HG03097 (cell line): ENCODE data around the gene LOXHD1.

Experiments used
- ATAC-seq: cut with Tn5 transposase; IDR thresholded peaks from one replicate; pipeline ENCODE4 v1.9.1; 2021; ENCODE audit not compliant: unreplicated experiment, low FRiP score

Gene LOXHD1

GRCh38 chr18:46459789-46460455 is 197.1 kb downstream of the LOXHD1 start:
- ATAC-seq = no peak

- no peak for ATAC-seq
Observed at GRCh38 chr18:46458472-46458871, 198.5 kb downstream of the LOXHD1 start.

- ATAC-seq = no peak
Observed at GRCh38 chr18:46456691-46457090, 200.3 kb downstream of the LOXHD1 start.

GRCh38 chr18:46452820-46453219 is 204.2 kb downstream of the LOXHD1 start:
- no peak for ATAC-seq

GRCh38 chr18:46449499-46449898 is 207.5 kb downstream of the LOXHD1 start:
- no peak for ATAC-seq

GRCh38 chr18:46449033-46449432 is 208.0 kb downstream of the LOXHD1 start:
- no peak for ATAC-seq

GRCh38 chr18:46448347-46448746 is 208.7 kb downstream of the LOXHD1 start:
- ATAC-seq = no peak

- ATAC-seq = no peak
Observed at GRCh38 chr18:46447792-46448191, 209.2 kb downstream of the LOXHD1 start.

- no peak for ATAC-seq
Observed at GRCh38 chr18:46447323-46447722, 209.7 kb downstream of the LOXHD1 start.

- ATAC-seq = no peak
Observed at GRCh38 chr18:46445522-46446313, 211.3 kb downstream of the LOXHD1 start.

GRCh38 chr18:46439037-46439436 is 218.0 kb downstream of the LOXHD1 start:
- ATAC-seq = no peak

GRCh38 chr18:46437061-46437460 is 220.0 kb downstream of the LOXHD1 start:
- no peak for ATAC-seq

- no peak for ATAC-seq
Observed at GRCh38 chr18:46436621-46437020, 220.4 kb downstream of the LOXHD1 start.

- ATAC-seq = no peak
Observed at GRCh38 chr18:46435031-46435430, 222.0 kb downstream of the LOXHD1 start.

GRCh38 chr18:46434629-46435028 is 222.4 kb downstream of the LOXHD1 start:
- no peak for ATAC-seq

- no peak for ATAC-seq
Observed at GRCh38 chr18:46433121-46433826, 223.7 kb downstream of the LOXHD1 start.

- no peak for ATAC-seq
Observed at GRCh38 chr18:46431522-46432171, 225.4 kb downstream of the LOXHD1 start.

GRCh38 chr18:46429649-46430224 is 227.3 kb downstream of the LOXHD1 start:
- no peak for ATAC-seq

GRCh38 chr18:46429130-46429529 is 227.9 kb downstream of the LOXHD1 start:
- no peak for ATAC-seq

GRCh38 chr18:46428368-46428767 is 228.7 kb downstream of the LOXHD1 start:
- no peak for ATAC-seq
